NCI-H748 (cell line): Measurements from ENCODE around the gene NXN.
"Not testable (repeated sequence)": the region's sequence is repeated elsewhere in the genome, so short reads cannot be mapped to it uniquely, and the experiment has no call there.

Experiments used
- DNase-seq: peaks from one replicate; lab custom pipeline; 2025; ENCODE audit not compliant: unreplicated experiment; lab: John Stamatoyannopoulos, UW

NXN gene

DNA sequence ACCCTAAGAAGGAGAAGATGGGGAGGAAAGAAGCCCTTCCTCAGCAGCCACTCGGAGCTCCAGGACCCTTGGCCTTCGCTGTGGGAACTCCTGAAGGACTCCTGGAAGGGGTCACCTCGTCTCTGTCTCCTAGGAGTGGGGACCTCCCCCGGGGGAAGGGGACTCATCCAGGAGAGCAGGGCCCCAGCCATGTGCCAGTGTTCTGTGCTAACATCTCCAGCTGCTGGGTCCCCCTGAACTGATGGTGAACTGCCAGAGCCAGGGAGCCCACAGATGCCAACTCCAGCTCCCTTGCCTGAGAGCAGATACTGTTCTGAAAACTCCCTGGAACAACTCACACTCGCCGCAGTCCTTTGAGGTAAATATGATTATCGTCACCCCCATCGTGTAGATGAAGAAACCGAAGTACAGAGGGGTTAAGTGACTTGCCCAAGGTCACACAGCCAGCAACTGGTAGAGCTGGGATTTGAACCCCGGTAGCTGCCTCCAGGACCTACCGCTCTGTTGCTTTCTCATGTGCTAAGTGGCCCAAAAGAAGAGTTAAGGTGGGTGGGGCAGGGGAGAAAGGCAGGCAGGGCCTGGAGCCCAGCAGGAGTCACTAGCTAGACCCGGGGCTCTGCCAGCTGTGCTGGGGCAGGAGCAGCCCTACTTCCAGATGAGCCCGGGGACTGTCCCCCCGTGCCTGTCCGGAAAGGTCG, 27.9 kb upstream of the NXN start:
- no peak for DNase-seq

DNA sequence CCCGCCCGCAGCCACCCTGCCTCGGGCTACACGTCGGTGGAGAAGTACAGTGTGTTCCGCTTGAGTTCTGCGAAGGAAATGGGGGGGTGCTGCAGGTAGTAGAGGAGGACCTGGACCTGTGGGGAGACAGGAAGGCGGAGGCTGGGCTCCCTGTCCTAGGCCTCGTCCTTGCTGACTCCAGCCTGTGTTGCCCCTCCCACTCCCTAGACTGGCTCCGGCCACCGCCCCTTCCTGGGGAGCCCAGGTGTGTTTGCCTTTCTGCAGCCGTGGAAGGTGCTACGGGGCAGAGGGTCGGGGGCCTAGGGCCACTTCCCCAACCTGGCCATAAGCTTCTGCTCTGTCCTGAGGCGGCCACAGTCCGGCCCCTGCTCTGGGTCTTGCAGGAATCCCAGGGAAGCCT, 26.5 kb upstream of the NXN start:
- no peak for DNase-seq

DNA sequence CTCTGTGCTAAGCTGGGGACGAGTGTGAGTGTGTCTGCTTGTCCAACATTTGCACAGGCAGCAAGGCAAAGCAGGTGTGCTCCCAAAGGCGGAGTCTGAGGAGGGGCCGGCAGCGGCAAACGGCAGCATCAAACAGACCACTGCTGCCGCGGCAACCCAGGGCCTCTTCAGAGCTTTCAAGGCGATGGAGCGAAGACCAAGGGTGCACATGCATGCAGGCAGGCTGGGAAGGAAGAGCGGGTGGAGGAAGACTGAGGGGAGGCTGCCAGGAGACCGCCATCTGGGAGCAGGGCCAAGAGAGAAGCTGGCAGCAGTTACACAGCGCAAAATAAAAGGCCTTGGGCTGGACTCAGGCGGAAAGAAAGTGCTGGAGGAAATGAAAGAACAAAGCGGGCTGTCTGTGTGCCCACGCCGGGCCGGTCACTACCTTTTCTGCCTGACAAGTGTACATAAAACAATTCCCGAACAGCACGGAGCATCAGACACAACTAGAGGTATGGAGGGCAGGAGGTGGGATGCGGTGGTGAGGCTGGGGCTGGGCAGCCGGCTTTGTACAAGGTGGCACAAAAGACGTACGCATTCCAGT, 25.9 kb upstream of the NXN start:
- DNase-seq, result peak; percentile 65

DNA sequence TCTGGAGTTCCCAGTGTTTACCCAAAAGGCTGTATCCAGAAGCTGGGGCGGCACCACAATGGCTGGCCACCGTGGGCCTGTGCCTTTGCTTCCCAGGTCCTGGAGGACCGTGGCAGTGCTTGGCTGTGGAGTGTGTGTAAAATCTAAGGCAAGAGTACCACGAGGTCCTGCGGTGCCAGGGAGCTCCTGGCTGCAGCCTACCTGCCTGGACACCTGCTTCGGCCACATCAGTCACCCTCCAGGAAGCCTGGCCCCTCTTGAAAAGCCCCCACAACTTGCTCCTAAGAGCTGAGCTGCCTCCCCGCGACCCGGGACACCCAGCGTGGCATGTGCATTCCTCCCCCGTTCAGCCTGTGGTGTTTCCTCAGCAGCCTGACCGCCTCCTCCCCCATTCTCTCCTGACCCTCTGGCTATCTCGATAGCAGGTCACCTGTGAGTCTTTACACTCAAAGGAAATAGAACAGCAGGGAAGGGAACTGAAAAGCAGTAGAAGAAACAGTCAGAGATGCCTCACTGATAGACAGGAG, 25.3 kb upstream of the NXN start:
- DNase-seq, result no peak

- no peak for DNase-seq
These were observed 24.6 kb upstream of the NXN start for GRCh38 chr17:1003972-1004768.

- DNase-seq, result no peak
These were observed 24.0 kb upstream of the NXN start for GRCh38 chr17:1003633-1003971.

DNA sequence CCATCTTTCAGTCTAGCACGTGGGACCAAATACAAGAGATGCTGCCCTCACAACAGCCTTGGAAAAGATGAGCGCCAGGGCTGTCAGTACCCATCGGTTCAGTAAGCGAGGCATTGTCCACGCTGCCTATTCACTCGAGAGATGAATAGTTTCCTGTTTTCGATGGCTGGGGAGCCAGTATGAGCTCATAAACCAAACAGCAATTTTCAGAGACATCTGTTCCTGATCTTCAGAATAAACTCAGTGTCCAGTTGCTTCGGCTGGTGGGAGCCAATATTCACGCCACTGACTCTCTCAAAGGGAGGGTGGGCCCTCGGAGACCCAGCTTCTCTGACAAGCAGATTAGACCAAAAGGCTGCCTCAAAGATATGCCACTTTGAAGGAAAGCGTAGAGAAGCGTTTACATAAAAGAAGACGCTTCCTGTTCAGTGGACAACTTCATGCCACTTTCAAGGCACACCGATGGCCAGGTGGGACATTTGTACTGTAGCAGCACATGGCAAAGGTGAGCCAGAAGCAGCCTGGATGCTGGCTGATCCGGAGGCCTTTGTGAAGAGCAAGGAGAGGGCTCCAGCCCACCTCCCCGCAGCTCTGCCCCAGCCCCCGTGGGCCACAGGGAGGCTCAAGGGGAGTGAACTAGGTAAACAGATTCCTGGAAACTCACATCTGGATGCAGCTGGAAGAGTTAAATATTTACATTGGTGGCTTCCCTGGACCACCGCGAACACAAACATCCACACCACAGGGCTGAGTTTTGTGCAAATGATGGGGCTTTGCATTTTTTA, 23.4 kb upstream of the NXN start:
- peak; percentile 27 for DNase-seq

DNA sequence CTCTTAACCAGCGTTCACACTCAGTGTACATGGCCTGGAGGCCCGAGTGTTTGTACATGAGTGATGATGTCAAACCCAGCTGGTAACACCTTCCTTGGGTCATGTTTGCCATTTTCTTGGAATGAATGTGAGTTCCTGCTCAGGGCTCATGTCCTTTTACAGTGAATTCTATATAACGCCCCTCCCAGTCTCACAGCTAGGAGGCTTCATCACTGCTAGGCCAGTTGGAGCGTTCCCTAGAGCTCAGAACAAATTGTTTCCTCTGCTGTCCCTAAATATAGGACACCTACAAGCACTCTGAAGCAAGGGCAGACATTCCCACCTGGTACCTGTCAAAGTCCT, 22.8 kb upstream of the NXN start:
- DNase-seq, result no peak

DNA sequence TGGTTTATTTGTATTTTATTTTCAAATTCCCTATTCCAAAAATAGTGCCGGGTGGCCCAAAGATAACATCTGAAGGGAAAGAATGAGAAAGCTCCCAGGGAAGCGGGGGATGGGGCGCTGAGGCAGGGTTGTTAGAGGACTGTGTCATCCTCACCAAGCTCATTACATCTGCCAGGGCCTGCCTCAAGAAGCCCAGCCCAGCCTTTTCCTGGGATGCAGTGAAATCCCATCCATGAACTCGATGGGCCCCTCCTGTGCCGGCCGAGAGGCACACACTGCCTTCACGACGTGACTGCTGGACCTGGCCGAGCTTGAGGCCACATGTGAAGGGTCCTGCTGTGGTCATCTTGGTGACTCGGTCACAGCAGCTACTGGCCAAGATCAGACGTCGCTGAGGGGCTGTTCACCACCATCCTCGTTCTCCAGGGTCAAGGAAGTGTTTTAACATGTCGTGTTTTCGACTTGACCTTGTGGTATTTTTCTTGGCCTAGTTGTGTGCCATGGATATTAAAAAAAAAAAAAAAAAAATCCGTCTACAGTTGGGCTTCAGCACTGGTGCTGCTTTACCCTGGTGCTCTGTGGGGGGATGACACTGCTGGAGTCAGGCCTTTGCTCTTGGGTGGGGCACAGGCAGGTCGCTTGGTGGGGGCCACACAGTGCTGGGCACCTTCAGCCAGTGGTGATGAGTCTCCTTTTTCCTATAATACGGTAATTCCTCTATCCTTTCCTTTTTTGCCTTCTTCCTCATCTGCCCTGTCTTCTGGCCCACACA, 22.2 kb upstream of the NXN start:
- no peak for DNase-seq

- no peak for DNase-seq
These were observed 21.3 kb upstream of the NXN start for GRCh38 chr17:1000597-1001461.

DNA sequence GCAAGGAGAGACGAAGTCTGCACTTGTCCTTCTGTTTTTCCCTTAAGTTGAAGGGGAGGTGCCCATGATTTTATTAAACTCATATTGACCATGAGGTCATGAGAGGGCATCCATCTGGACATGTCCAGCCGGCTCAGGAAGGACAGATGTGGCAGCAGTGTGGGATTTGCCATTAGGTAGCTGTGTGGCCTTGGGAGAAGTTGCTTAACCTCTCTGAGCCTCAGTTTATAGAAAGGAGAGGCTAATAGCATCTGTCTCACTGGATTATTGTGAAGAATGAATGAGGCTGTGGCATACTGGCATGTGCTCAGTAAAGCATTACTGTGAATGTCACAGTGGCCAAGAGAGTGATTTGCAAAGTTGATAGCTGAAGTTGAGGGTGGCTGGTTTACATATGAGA, 18.5 kb upstream of the NXN start:
- DNase-seq, result no peak

DNA sequence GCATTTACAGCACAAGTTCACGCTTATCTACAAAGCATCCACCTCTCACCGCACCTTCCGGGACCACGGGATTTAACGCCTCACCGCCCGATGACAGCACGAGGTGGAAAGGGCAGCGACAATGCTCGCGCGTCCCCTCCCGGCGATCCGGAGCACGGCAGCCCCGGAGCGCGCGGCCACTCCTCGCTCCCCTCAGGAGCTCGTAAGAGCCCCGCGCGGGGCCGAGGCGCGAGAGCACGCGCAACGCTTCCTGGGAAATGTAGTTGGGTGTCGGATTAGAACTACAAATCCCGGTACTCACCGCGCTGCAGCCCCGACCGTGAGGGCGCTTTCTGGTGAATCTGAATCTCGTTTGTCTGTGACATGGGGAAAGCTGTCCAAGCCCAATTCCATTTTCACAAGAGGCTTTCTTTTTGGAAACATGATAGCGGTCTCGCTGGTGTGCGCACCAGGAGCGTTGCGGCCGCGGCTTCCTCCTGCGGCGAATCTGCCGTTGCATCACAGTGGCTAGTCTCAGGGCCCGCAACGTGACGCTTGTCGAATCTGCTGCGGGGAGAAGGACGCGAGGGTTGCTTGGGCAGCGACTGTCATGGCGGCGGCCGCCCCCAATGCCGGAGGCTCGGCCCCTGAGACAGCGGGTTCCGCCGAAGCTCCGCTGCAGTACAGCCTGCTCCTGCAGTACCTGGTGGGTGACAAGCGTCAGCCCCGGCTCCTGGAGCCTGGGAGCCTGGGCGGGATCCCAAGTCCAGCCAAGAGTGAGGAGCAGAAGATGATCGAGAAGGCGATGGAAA, 17.2 kb upstream of the NXN start, which contains the start of gene TIMM22:
Gene TIMM22 (plus strand): TSS at position 576 of the 791 bp plus-strand sequence. CDS start 14 bp downstream, at position 590.
- DNase-seq, result peak; percentile 100

DNA sequence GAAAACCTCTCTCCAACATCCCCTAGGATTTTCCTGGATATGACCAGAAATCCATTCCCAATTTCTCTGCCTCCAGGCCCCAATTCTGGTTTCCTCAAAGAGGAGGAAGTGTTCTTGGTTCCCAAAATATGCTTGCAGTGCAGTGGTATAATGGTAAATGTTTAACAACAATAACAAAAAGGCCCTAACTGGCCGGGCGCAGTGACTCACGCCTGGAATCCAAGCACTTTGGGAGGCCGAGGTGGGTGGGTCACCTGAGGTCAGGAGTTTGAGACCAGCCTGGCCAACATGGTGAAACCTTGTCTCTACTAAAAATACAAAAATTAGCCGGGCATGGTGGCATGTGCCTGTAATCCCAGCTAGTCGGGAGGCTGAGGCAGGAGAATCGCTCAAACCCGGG, 15.7 kb upstream of the NXN start:
- DNase-seq, result not testable (repeated sequence)

- DNase-seq, result no peak
These were observed 13.4 kb upstream of the NXN start for GRCh38 chr17:992933-993332.

GRCh38 chr17:988561-988960, 9.0 kb upstream of the NXN start:
- no peak for DNase-seq

- no peak for DNase-seq
These were observed 8.4 kb upstream of the NXN start for GRCh38 chr17:987931-988330.

DNA sequence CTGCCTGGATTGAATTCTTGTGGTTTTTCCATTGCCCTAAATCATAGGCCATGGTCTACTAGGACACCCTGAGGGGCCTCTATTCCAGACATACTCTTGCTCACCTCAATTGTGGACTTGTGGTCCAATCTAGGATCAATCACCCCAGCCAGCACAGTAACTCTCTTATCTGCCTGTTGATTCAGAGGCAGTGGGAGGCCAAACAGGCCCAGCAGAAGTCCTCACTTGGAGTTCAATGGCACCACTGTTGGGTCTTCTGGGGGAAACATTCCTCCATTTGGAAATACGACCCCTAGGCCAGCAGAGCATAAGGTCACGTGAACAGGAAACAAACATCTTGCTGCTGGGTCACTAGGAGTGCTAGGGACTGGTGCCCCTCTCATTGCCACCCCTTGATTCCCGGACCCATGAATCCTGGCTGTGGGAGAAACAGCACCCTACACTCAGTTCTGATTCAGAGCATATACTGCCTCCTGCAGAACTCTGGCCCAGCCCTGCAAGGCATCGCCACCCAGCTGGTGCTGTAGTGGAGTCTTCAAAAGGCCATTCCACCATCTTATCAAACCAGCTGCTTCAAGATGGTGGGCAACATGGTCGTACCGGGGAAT, 6.8 kb upstream of the NXN start:
- no peak for DNase-seq

DNA sequence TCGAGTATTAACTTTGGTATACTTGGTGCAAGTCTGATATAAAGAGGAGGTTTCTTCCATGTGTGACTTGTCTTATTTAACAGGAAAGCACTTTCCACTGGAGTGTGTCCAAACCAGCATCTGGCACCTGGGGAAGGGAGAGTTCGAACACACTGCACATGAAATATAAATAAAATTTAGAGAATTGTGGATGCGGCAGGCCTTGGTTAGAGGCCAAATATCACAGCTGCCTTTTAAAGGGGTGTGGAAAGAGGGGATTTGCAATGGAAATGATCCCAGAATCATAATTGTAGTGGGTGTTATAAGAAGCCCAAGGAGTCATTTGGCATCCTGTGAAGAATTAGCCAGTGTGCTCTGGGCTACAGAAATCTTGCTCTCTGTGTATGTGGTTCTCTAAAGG, 4.3 kb upstream of the NXN start:
- no peak for DNase-seq

DNA sequence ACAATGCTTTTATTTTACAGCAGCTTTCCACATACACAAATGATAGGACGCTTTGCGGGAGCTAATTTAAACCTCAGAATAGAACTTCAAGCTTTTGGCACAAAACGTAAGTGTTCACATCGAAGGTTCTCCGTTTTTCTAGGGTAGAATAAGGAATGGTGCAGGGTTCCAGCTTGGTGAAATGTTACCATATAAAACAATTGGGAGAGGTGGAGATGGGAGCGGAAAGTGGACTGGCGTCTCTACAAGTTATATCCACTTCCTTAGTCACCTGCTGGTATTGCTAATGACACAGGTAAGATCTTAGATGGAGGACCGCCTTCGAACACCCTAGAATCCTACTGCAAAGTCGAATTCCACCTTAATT, 1.7 kb upstream of the NXN start:
- DNase-seq, result no peak
